ENCODE measurements around the gene ALDH7A1.

Gene ALDH7A1

DNA sequence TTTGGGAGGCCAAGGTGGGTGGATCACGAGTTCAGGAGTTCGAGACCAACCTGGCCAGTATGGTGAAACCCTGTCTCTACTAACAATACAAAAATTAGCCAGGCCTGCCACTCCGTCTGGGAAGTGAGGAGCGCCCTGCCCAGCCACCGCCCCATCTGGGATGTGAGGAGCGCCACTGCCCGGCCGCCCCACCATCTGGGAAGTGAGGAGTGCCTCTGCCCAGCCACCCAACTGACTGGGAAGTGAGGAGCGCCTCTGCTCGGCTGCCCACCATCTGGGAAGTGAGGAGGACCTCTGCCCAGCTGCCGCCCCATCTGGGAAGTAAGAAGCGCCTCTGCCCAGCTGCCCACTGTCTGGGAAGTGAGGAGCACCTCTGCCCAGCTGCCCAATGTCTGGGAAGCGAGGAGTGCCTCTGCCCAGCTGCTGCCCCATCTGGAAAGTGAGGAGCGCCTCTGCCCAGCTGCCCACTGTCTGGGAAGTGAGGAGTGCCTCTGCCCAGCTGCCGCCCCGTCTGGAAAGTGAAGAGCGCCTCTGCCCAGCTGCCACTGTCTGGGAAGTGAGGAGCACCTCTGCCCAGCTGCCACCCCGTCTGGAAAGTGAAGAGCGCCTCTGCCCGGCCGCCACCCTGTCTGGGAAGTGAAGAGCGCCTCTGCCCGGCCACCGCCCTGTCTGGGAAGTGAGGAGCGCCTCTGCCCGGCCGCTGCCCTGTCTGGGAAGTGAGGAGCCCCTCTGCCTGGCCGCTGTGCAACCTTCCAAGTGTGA, 5.3 kb downstream of the ALDH7A1 start (continued):
- TF ChIP-seq, protein P1, sequence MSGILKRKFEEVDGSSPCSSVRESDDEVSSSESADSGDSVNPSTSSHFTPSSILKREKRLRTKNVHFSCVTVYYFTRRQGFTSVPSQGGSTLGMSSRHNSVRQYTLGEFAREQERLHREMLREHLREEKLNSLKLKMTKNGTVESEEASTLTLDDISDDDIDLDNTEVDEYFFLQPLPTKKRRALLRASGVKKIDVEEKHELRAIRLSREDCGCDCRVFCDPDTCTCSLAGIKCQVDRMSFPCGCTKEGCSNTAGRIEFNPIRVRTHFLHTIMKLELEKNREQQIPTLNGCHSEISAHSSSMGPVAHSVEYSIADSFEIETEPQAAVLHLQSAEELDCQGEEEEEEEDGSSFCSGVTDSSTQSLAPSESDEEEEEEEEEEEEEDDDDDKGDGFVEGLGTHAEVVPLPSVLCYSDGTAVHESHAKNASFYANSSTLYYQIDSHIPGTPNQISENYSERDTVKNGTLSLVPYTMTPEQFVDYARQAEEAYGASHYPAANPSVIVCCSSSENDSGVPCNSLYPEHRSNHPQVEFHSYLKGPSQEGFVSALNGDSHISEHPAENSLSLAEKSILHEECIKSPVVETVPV (CRISPR knock-in tag; IDR thresholded peaks at IDR 0.05): no peak
- TF ChIP-seq PPARA (CRISPR knock-in tag; IDR thresholded peaks at IDR 0.05; ENCODE audit: borderline replicate concordance): no peak

DNA sequence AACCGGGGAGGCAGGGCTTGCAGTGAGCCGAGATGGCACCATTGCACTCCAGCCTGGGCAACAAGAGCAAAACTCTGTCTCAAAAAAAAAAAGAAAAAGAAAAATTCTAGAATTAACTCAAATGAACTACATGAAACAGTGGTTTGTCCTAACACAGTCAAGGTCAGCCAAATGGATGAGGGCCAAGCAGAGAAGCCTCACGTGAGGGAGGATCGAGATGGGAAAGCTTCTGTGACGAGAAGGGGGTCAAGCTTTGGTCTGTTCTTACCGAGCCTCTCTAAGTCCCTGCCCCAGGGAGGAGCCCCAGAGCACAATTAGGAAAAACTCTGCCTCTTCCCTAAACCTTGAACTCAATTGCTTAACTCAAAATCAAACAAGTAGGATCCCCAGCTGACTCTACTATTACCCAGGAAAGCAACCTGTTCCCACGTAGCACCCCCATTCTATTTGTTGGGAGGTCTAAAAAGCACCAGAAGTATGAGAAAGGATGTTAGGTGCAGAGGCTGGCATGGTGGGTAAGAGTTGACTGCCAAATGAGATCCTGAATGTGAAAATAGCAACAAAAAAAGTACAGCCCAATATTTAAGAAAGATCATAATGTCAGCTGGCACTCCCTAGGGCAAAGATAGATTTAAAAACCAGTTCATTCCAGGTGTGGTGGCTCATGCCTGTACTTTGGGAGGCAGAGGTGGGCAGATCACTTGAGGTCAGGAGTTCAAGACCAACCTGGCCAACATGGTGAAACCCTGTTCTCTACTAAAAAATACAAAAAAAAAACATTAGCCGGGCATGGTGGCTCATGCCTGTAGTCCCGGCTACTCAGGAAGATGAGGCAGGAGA, 7.2 kb downstream of the ALDH7A1 start:
- TF ChIP-seq GLIS3 (CRISPR knock-in tag; IDR thresholded peaks at IDR 0.05): no peak
- no peak for TF ChIP-seq ZFP30 (CRISPR knock-in tag; IDR thresholded peaks at IDR 0.05)
- TF ChIP-seq CSDC2 (CRISPR knock-in tag; IDR thresholded peaks at IDR 0.05): no peak
- TF ChIP-seq, protein P2, sequence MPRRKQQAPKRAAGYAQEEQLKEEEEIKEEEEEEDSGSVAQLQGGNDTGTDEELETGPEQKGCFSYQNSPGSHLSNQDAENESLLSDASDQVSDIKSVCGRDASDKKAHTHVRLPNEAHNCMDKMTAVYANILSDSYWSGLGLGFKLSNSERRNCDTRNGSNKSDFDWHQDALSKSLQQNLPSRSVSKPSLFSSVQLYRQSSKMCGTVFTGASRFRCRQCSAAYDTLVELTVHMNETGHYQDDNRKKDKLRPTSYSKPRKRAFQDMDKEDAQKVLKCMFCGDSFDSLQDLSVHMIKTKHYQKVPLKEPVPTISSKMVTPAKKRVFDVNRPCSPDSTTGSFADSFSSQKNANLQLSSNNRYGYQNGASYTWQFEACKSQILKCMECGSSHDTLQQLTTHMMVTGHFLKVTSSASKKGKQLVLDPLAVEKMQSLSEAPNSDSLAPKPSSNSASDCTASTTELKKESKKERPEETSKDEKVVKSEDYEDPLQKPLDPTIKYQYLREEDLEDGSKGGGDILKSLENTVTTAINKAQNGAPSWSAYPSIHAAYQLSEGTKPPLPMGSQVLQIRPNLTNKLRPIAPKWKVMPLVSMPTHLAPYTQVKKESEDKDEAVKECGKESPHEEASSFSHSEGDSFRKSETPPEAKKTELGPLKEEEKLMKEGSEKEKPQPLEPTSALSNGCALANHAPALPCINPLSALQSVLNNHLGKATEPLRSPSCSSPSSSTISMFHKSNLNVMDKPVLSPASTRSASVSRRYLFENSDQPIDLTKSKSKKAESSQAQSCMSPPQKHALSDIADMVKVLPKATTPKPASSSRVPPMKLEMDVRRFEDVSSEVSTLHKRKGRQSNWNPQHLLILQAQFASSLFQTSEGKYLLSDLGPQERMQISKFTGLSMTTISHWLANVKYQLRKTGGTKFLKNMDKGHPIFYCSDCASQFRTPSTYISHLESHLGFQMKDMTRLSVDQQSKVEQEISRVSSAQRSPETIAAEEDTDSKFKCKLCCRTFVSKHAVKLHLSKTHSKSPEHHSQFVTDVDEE (CRISPR knock-in tag; IDR thresholded peaks at IDR 0.05): no peak
- TF ChIP-seq, protein P3, sequence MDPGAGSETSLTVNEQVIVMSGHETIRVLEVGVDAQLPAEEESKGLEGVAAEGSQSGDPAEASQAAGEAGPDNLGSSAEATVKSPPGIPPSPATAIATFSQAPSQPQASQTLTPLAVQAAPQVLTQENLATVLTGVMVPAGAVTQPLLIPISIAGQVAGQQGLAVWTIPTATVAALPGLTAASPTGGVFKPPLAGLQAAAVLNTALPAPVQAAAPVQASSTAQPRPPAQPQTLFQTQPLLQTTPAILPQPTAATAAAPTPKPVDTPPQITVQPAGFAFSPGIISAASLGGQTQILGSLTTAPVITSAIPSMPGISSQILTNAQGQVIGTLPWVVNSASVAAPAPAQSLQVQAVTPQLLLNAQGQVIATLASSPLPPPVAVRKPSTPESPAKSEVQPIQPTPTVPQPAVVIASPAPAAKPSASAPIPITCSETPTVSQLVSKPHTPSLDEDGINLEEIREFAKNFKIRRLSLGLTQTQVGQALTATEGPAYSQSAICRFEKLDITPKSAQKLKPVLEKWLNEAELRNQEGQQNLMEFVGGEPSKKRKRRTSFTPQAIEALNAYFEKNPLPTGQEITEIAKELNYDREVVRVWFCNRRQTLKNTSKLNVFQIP (CRISPR knock-in tag; IDR thresholded peaks at IDR 0.05; ENCODE audit: borderline replicate concordance, low read depth): no peak
- no peak for TF ChIP-seq TOX (CRISPR knock-in tag; IDR thresholded peaks at IDR 0.05; ENCODE audit: borderline replicate concordance)
- no peak for TF ChIP-seq OSR1 (CRISPR knock-in tag; IDR thresholded peaks at IDR 0.05)
- TF ChIP-seq ESRRG (CRISPR knock-in tag; IDR thresholded peaks at IDR 0.05): no peak
- TF ChIP-seq, protein P4, sequence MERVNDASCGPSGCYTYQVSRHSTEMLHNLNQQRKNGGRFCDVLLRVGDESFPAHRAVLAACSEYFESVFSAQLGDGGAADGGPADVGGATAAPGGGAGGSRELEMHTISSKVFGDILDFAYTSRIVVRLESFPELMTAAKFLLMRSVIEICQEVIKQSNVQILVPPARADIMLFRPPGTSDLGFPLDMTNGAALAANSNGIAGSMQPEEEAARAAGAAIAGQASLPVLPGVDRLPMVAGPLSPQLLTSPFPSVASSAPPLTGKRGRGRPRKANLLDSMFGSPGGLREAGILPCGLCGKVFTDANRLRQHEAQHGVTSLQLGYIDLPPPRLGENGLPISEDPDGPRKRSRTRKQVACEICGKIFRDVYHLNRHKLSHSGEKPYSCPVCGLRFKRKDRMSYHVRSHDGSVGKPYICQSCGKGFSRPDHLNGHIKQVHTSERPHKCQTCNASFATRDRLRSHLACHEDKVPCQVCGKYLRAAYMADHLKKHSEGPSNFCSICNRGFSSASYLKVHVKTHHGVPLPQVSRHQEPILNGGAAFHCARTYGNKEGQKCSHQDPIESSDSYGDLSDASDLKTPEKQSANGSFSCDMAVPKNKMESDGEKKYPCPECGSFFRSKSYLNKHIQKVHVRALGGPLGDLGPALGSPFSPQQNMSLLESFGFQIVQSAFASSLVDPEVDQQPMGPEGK (CRISPR knock-in tag; IDR thresholded peaks at IDR 0.05; ENCODE audit: borderline replicate concordance): no peak
- TF ChIP-seq ZFP3 (CRISPR knock-in tag; IDR thresholded peaks at IDR 0.05): no peak
- TF ChIP-seq ZC3H10 (CRISPR knock-in tag; IDR thresholded peaks at IDR 0.05): no peak
- no peak for TF ChIP-seq ISL1 (CRISPR knock-in tag; IDR thresholded peaks at IDR 0.05)
- TF ChIP-seq, protein P5, sequence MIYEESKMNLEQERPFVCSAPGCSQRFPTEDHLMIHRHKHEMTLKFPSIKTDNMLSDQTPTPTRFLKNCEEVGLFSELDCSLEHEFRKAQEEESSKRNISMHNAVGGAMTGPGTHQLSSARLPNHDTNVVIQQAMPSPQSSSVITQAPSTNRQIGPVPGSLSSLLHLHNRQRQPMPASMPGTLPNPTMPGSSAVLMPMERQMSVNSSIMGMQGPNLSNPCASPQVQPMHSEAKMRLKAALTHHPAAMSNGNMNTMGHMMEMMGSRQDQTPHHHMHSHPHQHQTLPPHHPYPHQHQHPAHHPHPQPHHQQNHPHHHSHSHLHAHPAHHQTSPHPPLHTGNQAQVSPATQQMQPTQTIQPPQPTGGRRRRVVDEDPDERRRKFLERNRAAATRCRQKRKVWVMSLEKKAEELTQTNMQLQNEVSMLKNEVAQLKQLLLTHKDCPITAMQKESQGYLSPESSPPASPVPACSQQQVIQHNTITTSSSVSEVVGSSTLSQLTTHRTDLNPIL (CRISPR knock-in tag; IDR thresholded peaks at IDR 0.05; ENCODE audit: low read depth): no peak
- no peak for TF ChIP-seq ZNF565 (CRISPR knock-in tag; conservative IDR thresholded peaks at IDR 0.05; ENCODE audit: low read depth)
- TF ChIP-seq BACH2 (CRISPR knock-in tag; IDR thresholded peaks at IDR 0.05; ENCODE audit: borderline replicate concordance): no peak
- no peak for TF ChIP-seq SNAI2 (CRISPR knock-in tag; IDR thresholded peaks at IDR 0.05)
- TF ChIP-seq, protein P1 (CRISPR knock-in tag; IDR thresholded peaks at IDR 0.05): no peak

More for the DNA sequence above, 7.2 kb downstream of the ALDH7A1 start:
- no peak for ATAC-seq

All from SK-N-SH treated with all-trans-retinoic acid at 6 μM for 48 hours (cell line).